MM.1S (cell line): Measurements from ENCODE around the gene AHRR.

ENCODE experiments used
- EZH2 ChIP-seq: fragments of 300-600 bp; sonication (generic); optimal IDR thresholded peaks from 2 replicates; pipeline ENCODE3; 2017; ENCODE audit warnings: low read depth, mild to moderate bottlenecking, antibody characterized with exemption, low read length, mixed read lengths
- TF ChIP-seq, protein P1 (sequence below): fragments of 300-600 bp; sonication (generic); IDR thresholded peaks from 2 replicates; pipeline ENCODE4 v1.5.1; 2016; ENCODE audit warnings: antibody characterized with exemption, low read length, mixed read lengths

DNA sequence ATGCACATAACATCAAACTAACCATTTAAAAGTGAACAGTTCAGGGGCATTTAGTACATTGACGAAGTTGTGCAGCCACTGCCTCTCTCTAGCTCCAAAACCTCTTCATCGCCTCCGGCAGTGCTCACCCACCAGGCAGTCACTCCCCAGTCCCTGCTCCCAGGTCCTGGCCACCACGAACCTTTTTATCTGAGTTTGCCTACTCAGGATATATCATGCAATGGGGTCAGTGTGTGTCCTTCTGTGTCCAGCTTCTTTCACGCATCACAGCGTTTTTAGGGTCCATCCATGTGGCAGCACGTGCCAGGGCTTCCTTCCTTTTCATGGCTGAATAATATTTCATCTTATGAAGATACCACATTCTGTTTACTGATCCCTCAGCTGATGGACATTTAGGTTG, 4.6 kb downstream of the AHRR start:
- TF ChIP-seq, protein P1, sequence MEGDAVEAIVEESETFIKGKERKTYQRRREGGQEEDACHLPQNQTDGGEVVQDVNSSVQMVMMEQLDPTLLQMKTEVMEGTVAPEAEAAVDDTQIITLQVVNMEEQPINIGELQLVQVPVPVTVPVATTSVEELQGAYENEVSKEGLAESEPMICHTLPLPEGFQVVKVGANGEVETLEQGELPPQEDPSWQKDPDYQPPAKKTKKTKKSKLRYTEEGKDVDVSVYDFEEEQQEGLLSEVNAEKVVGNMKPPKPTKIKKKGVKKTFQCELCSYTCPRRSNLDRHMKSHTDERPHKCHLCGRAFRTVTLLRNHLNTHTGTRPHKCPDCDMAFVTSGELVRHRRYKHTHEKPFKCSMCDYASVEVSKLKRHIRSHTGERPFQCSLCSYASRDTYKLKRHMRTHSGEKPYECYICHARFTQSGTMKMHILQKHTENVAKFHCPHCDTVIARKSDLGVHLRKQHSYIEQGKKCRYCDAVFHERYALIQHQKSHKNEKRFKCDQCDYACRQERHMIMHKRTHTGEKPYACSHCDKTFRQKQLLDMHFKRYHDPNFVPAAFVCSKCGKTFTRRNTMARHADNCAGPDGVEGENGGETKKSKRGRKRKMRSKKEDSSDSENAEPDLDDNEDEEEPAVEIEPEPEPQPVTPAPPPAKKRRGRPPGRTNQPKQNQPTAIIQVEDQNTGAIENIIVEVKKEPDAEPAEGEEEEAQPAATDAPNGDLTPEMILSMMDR, result no peak
- no peak for TF ChIP-seq EZH2
